22Rv1 (cell line): ENCODE results near the gene CAMKMT.

Experiments
- H3K27ac ChIP-seq: fragments of 450-650 bp; 2 replicates; pipeline ENCODE4 v1.5.1; 2017
- ZFX ChIP-seq: fragments of 450-650 bp; IDR thresholded peaks from 2 replicates; pipeline ENCODE4 v1.6.1; 2017; ENCODE audit warnings: antibody characterized with exemption, borderline replicate concordance
- TF ChIP-seq, protein P1 (sequence below): fragments of 450-650 bp; IDR thresholded peaks from 2 replicates; pipeline ENCODE4 v1.5.1; 2017; ENCODE audit warnings: mild to moderate bottlenecking

The CAMKMT gene

GRCh38 chr2:44758591-44758990 is 396.8 kb downstream of the CAMKMT start:
- no peak overlapping the region for H3K27ac ChIP-seq
- TF ChIP-seq ZFX: no peak
- TF ChIP-seq, protein P1, sequence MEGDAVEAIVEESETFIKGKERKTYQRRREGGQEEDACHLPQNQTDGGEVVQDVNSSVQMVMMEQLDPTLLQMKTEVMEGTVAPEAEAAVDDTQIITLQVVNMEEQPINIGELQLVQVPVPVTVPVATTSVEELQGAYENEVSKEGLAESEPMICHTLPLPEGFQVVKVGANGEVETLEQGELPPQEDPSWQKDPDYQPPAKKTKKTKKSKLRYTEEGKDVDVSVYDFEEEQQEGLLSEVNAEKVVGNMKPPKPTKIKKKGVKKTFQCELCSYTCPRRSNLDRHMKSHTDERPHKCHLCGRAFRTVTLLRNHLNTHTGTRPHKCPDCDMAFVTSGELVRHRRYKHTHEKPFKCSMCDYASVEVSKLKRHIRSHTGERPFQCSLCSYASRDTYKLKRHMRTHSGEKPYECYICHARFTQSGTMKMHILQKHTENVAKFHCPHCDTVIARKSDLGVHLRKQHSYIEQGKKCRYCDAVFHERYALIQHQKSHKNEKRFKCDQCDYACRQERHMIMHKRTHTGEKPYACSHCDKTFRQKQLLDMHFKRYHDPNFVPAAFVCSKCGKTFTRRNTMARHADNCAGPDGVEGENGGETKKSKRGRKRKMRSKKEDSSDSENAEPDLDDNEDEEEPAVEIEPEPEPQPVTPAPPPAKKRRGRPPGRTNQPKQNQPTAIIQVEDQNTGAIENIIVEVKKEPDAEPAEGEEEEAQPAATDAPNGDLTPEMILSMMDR: no peak

DNA sequence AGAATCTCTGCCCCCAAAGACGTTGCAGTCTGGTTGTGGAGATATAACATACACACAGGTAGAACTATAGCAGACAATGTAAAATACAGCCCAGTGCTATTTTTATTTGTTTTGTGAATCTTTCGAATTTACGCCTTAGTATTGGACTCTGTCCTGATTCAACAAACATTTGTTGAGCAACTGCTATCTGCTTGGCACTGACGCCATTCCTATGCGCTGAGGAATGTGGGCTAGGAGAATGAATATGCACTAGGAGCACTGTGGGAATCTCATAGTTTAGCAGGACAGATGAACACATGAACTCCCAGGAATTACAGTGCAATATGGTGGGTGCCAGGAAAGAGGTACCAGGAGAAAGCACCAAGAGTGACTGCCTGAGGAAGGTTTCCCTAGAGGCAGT is 398.1 kb downstream of the CAMKMT start:
- TF ChIP-seq ZFX: no peak
- TF ChIP-seq, protein P1: no peak
- no peak overlapping the region for H3K27ac ChIP-seq

DNA sequence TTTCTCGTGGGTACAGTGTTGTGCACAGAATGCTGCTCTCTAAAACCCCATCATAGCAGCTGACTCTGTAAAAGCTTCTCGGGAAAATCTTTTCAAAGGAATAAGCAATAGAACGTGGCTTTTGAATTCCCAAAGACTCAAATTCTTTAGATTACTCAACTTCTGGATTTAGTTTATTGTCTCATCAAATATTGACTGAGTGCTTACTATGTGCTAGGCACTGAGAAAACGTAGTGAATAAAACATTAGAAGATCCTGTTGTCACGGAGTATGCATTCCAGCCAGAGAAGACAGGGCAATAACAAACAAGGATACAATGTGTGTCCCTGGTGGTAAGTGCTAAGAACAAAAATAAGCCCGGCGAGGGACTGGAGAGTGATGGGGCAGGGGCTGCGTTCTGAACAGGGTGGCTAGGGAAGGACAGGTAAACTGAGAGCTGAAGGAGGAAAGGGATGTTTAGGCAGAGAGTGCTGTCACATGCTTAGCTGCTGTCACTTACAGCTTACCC is 401.6 kb downstream of the CAMKMT start:
- no peak for TF ChIP-seq ZFX
- TF ChIP-seq, protein P1: no peak
- no peak overlapping the region for H3K27ac ChIP-seq

DNA sequence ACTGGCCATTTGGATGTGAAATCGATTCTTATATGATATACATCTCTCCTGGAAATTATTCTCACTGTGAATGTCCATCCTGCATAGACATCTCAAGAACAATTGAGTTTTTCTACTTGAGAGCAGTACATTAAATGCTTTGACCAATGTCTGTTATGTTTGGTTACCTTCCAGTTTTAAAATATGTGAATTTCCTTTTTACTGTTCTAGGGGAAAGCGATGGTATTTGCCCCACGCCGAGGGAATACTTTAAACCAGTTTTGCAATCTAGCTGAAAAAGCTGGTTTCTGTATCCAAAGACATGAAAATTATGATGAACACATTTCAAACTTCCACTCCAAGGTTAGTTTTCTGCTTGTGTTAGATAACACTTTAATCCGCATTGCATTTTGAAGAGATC is 404.5 kb downstream of the CAMKMT start:
- TF ChIP-seq, protein P1: no peak
- TF ChIP-seq ZFX: no peak
- no peak overlapping the region for H3K27ac ChIP-seq

DNA sequence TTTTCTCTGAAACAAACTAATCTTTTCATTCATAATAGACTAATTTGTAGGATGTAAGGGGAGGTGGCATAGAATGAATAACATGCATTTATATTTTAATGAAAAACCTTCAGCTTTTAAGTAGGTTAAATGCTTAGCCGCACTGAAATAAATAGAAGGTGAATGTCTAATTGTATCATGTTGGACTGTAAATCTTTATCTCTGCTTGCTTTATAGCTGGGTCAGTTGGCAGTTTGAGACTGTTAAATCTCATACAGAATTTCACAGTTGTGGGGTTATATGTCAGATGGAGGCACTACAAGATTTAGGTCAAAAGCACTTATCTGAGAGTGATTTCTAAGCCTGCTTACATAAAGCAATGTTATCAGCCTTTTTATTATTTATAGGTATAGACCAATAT is 405.0 kb downstream of the CAMKMT start:
- TF ChIP-seq, protein P1: no peak
- no peak for TF ChIP-seq ZFX
- H3K27ac ChIP-seq: no peak overlapping the region

DNA sequence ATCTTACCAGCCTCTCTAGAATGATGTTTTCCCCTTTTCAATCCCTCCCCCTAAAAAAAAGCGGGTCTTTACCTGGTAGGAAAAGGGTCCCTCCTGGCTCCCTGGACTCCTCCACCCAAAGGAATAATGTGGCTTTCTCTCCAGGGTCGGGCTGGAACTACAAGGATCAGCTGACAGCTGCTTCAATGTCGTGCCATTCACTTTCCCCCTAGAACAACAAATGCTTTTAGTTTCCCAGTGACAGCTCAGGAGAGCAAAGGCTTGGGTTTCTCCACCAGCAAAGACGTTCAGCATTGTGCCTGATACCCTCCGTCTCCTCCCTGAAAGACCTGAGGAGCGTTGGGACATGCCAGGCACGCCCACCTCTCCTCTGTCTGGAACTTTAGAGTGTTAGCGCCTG is 405.9 kb downstream of the CAMKMT start:
- TF ChIP-seq ZFX: no peak
- TF ChIP-seq, protein P1: no peak
- H3K27ac ChIP-seq: no peak overlapping the region

GRCh38 chr2:44768438-44769236 is 406.9 kb downstream of the CAMKMT start:
- TF ChIP-seq, protein P1: no peak
- TF ChIP-seq ZFX: no peak
- no peak overlapping the region for H3K27ac ChIP-seq
